ENCODE measurements around the gene MAPK8IP2. TPM values are rescaled to one million over a fixed set of nuclear protein-coding genes. Genes with fewer than 3 reads are reported as not detected.

Gene MAPK8IP2
- total RNA-seq = 0.62 TPM
- long read RNA-seq, partial matches to known transcripts = 1 of 2 reads
- long read RNA-seq, other reads (novel, unspliced or antisense) = 0 of 2 reads

GRCh38 chr22:50600538-50600937 is at the start of gene MAPK8IP2:
Gene MAPK8IP2 (plus strand): TSS chr22:50600793. CDS start chr22:50600819, 26 bp downstream.
- intact Hi-C loops (cut with DNase I) = no loop called here
- DNase-seq (no peak), ATAC-seq (ENCODE audit: poor library complexity) (no peak)

GRCh38 chr22:50551160-50551752 is 49.3 kb upstream of the MAPK8IP2 start:
- no peak for ATAC-seq (ENCODE audit: poor library complexity)
- no peak for DNase-seq
- intact Hi-C loops (cut with DNase I) = no loop called here

- intact Hi-C loops (cut with DNase I) = loop anchor here (2.0 kb wide), 1 partner anchor 61 kb away; no protein-coding TSS in a partner anchor
- DNase-seq (no peak), ATAC-seq (ENCODE audit: poor library complexity) (no peak)
Observed at GRCh38 chr22:50553310-50553709, 47.3 kb upstream of the MAPK8IP2 start.

- ATAC-seq (ENCODE audit: poor library complexity) (no peak), DNase-seq (no peak)
- intact Hi-C loops (cut with DNase I) = no loop called here
Observed at GRCh38 chr22:50556703-50557102, 43.9 kb upstream of the MAPK8IP2 start.

- DNase-seq = no peak
- no peak for ATAC-seq (ENCODE audit: poor library complexity)
- intact Hi-C loops (cut with DNase I) = no loop called here
Observed at GRCh38 chr22:50560034-50560433, 40.6 kb upstream of the MAPK8IP2 start.

- intact Hi-C loops (cut with DNase I) = no loop called here
- ATAC-seq (ENCODE audit: poor library complexity) (no peak), DNase-seq (peak; percentile 18)
Observed at GRCh38 chr22:50561401-50562358, 38.9 kb upstream of the MAPK8IP2 start.

- peak; percentile 96 for ATAC-seq (ENCODE audit: poor library complexity)
- intact Hi-C loops (cut with DNase I) = no loop called here
- peak; percentile 98 for DNase-seq
Observed at GRCh38 chr22:50562523-50563412, 37.8 kb upstream of the MAPK8IP2 start, which contains the start of gene SYCE3. Gene SYCE3 (minus strand): TSS chr22:50562919. CDS start chr22:50556405, 6,514 bp downstream.

- ATAC-seq (ENCODE audit: poor library complexity) = peak; percentile 43
- peak; percentile 55 for DNase-seq
- intact Hi-C loops (cut with DNase I) = no loop called here
Observed at GRCh38 chr22:50563413-50564160, 37.0 kb upstream of the MAPK8IP2 start.

GRCh38 chr22:50564289-50564688 is 36.3 kb upstream of the MAPK8IP2 start:
- intact Hi-C loops (cut with DNase I) = no loop called here
- no peak for ATAC-seq (ENCODE audit: poor library complexity)
- no peak for DNase-seq

GRCh38 chr22:50567721-50568252 is 32.8 kb upstream of the MAPK8IP2 start:
- no peak for DNase-seq
- intact Hi-C loops (cut with DNase I) = no loop called here
- ATAC-seq (ENCODE audit: poor library complexity) = no peak

GRCh38 chr22:50568626-50569025 is 32.0 kb upstream of the MAPK8IP2 start:
- no peak for DNase-seq
- ATAC-seq (ENCODE audit: poor library complexity) = no peak
- intact Hi-C loops (cut with DNase I) = no loop called here

- intact Hi-C loops (cut with DNase I) = no loop called here
- ATAC-seq (ENCODE audit: poor library complexity) = no peak
- DNase-seq = no peak
Observed at GRCh38 chr22:50569041-50569459, 31.5 kb upstream of the MAPK8IP2 start.

- no peak for DNase-seq
- intact Hi-C loops (cut with DNase I) = no loop called here
- no peak for ATAC-seq (ENCODE audit: poor library complexity)
Observed at GRCh38 chr22:50569896-50570535, 30.6 kb upstream of the MAPK8IP2 start.

GRCh38 chr22:50570861-50571260 is 29.7 kb upstream of the MAPK8IP2 start:
- DNase-seq (no peak), ATAC-seq (ENCODE audit: poor library complexity) (no peak)
- intact Hi-C loops (cut with DNase I) = no loop called here

GRCh38 chr22:50571264-50572175 is 29.1 kb upstream of the MAPK8IP2 start:
- intact Hi-C loops (cut with DNase I) = no loop called here
- ATAC-seq (ENCODE audit: poor library complexity) (peak; percentile 38), DNase-seq (no peak)

GRCh38 chr22:50572965-50573364 is 27.6 kb upstream of the MAPK8IP2 start:
- no peak for ATAC-seq (ENCODE audit: poor library complexity)
- peak; percentile 27 for DNase-seq
- intact Hi-C loops (cut with DNase I) = no loop called here

Data from Right ventricle myocardium superior (tissue), 1 donor.